ENCODE measurements around the gene CDK5R2.

The CDK5R2 gene

GRCh38 chr2:218959141-218959731, at the start of gene CDK5R2:
CDK5R2 (plus strand) TSS chr2:218959666; CDS start chr2:218959821, 155 bp downstream.
- Mint-ChIP-seq H3K4me3 (peak within 1 kb of the TSS; percentile 82), H3K27ac (peak within 1 kb of the TSS; percentile 42), H3K36me3 (ENCODE audit: low read depth) (no peaks in the 10 kb centered on the region), H3K9me3 (no peaks in the 10 kb centered on the region), H3K27me3 (ENCODE audit: low read depth, poor library complexity) (peaks cover 75% of the 10 kb centered on the region), H3K4me1 (peaks cover 38% of the 10 kb centered on the region)
- TF ChIP-seq CTCF (IDR thresholded peaks at IDR 0.05), result no peak
- peak; percentile 96 for DNase-seq

DNA sequence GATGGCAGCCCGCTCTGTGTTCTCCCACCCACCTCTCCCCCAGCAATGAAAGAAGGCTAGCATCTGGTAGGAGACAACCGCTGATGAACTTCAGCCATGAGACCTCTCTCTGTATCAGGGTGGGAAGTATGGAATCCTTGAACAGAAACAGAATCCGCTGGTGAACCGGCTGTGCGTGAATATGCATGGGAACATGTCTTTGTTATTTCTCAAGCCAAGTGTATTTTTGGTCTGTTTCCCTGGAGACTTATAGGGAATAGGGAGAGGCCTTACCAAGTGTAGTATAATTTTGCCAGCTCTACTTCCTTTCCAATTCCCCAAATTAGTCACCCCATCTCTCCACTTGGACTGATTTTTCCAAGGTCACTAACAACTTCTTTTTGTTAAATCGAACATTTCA, 48.7 kb upstream of the CDK5R2 start:
- Mint-ChIP-seq H3K4me3 (peak overlapping the region; percentile 85), H3K9me3 (peaks cover 4% of the 10 kb centered on the region), H3K27ac (no peak overlapping the region), H3K27me3 (ENCODE audit: low read depth, poor library complexity) (peaks cover 47% of the 10 kb centered on the region), H3K4me1 (peaks cover 20% of the 10 kb centered on the region), H3K36me3 (ENCODE audit: low read depth) (peaks cover 8% of the 10 kb centered on the region)
- DNase-seq, result no peak
- TF ChIP-seq CTCF (IDR thresholded peaks at IDR 0.05), result no peak

DNA sequence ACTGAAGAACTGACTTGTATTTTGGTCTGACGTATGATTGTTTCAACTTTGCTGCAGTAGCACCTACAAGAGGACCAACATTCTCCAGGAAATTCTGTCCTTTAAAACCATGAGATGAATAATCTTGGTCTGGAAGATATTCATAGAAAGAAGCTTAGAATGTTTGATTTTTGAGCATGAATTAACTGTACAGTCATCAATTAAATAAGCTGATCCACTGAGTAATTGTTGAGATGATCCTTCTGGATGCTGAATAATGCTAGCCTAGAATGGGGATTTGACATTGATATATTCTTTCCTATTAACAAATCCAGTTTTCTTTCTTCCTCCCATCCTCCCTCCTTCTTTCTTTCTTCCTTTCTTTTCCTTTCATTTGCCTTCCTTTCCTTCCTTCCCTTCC, 39.0 kb upstream of the CDK5R2 start:
- no peak for DNase-seq
- H3K4me1 Mint-ChIP-seq, result no peaks in the 10 kb centered on the region
- no peak overlapping the region for H3K27ac Mint-ChIP-seq
- H3K36me3 Mint-ChIP-seq (ENCODE audit: low read depth), result peaks cover 32% of the 10 kb centered on the region
- H3K4me3 Mint-ChIP-seq, result no peak overlapping the region
- TF ChIP-seq CTCF (IDR thresholded peaks at IDR 0.05), result no peak
- H3K9me3 Mint-ChIP-seq, result peaks cover 26% of the 10 kb centered on the region
- peaks cover 10% of the 10 kb centered on the region for H3K27me3 Mint-ChIP-seq (ENCODE audit: low read depth, poor library complexity)

DNA sequence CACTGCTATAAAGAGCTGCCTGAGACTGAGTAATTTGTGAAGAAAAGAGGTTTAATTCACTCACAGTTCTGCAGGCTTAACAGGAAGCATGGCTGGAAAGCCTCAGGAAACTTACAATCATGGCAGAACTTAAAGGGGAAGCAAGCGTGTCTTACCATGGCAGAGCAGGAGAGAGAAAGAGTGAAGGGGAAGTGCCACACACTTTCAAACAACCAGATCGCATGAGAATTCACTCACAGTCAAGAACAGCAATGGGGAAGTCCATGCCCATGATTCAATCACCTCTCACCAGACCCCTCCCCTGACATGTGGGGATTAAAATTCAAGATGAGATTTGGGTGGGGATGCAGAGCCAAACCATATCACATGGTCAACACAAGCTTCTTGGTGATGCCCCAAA, 34.7 kb upstream of the CDK5R2 start:
- H3K9me3 Mint-ChIP-seq, result peaks cover 35% of the 10 kb centered on the region
- no peak for DNase-seq
- no peak overlapping the region for H3K27ac Mint-ChIP-seq
- H3K4me1 Mint-ChIP-seq, result no peaks in the 10 kb centered on the region
- no peak overlapping the region for H3K4me3 Mint-ChIP-seq
- peaks cover 10% of the 10 kb centered on the region for H3K27me3 Mint-ChIP-seq (ENCODE audit: low read depth, poor library complexity)
- H3K36me3 Mint-ChIP-seq (ENCODE audit: low read depth), result peaks cover 37% of the 10 kb centered on the region
- no peak for TF ChIP-seq CTCF (IDR thresholded peaks at IDR 0.05)

- no peak for TF ChIP-seq CTCF (IDR thresholded peaks at IDR 0.05)
- DNase-seq, result no peak
- Mint-ChIP-seq H3K27me3 (ENCODE audit: low read depth, poor library complexity) (peaks cover 10% of the 10 kb centered on the region), H3K27ac (no peak overlapping the region), H3K36me3 (ENCODE audit: low read depth) (peaks cover 44% of the 10 kb centered on the region), H3K4me3 (no peak overlapping the region), H3K4me1 (no peaks in the 10 kb centered on the region), H3K9me3 (peaks cover 42% of the 10 kb centered on the region)
These were observed 34.0 kb upstream of the CDK5R2 start for GRCh38 chr2:218925434-218925833.

GRCh38 chr2:218927422-218927821, 32.0 kb upstream of the CDK5R2 start:
- H3K4me1 Mint-ChIP-seq, result no peaks in the 10 kb centered on the region
- peaks cover 39% of the 10 kb centered on the region for H3K9me3 Mint-ChIP-seq
- DNase-seq, result no peak
- no peak overlapping the region for H3K4me3 Mint-ChIP-seq
- H3K36me3 Mint-ChIP-seq (ENCODE audit: low read depth), result peaks cover 35% of the 10 kb centered on the region
- TF ChIP-seq CTCF (IDR thresholded peaks at IDR 0.05), result no peak
- H3K27me3 Mint-ChIP-seq (ENCODE audit: low read depth, poor library complexity), result peaks cover 10% of the 10 kb centered on the region
- H3K27ac Mint-ChIP-seq, result no peak overlapping the region

All from nephron progenitor cell (in vitro differentiated cells).